Measurements from ENCODE around the gene GPBAR1.
A peak's percentile ranks its signal among the peaks of the same experiment; 100 is the strongest.

The GPBAR1 gene

GRCh38 chr2:218260742-218261422 is at the start of gene GPBAR1:
Gene GPBAR1 (plus strand): TSS chr2:218261015. CDS start chr2:218262725, 1,710 bp downstream.
- H3K4me3 ChIP-seq (ENCODE audit: low read length), result no peak within 1 kb of the TSS
- peaks cover 6% of the 10 kb centered on the region for H3K36me3 ChIP-seq (ENCODE audit: control insufficient read depth, insufficient read depth, low read length)
- no peaks in the 10 kb centered on the region for H3K27me3 ChIP-seq (ENCODE audit: control insufficient read depth, insufficient read depth, low read length)
- H3K9ac ChIP-seq (ENCODE audit: low read length), result peak within 1 kb of the TSS; percentile 57
- H3K9me3 ChIP-seq (ENCODE audit: control insufficient read depth, low read length), result no peaks in the 10 kb centered on the region
- H3K4me1 ChIP-seq (ENCODE audit: control insufficient read depth, insufficient read depth, low read length), result peaks cover 74% of the 10 kb centered on the region

GRCh38 chr2:218214116-218214515 is 46.7 kb upstream of the GPBAR1 start:
- Histone ChIP-seq H3K9me3 (ENCODE audit: control insufficient read depth, low read length) (no peaks in the 10 kb centered on the region), H3K36me3 (ENCODE audit: control insufficient read depth, insufficient read depth, low read length) (no peaks in the 10 kb centered on the region), H3K9ac (ENCODE audit: low read length) (no peak overlapping the region), H3K4me1 (ENCODE audit: control insufficient read depth, insufficient read depth, low read length) (peaks cover 14% of the 10 kb centered on the region), H3K4me3 (ENCODE audit: low read length) (no peak overlapping the region), H3K27me3 (ENCODE audit: control insufficient read depth, insufficient read depth, low read length) (no peaks in the 10 kb centered on the region)

DNA sequence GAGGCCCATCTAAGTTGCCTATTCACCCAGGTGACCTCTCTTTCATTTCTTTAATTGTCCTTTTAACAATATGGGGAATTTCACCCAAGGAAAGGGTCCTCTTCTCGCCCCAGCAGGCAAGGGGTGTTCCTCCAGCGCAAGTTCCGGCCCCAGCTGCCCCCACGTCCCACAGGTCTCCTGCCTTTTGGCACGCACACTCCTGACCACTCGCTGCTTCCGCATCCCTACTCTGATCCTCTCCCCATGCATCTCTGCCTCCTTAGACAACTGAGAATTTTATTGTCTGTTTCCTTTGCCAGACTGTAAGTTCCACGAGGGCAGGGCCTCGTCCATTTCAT is 44.5 kb upstream of the GPBAR1 start:
- peak overlapping the region; percentile 93 for H3K4me3 ChIP-seq (ENCODE audit: low read length)
- no peaks in the 10 kb centered on the region for H3K36me3 ChIP-seq (ENCODE audit: control insufficient read depth, insufficient read depth, low read length)
- peaks cover 33% of the 10 kb centered on the region for H3K4me1 ChIP-seq (ENCODE audit: control insufficient read depth, insufficient read depth, low read length)
- H3K9me3 ChIP-seq (ENCODE audit: control insufficient read depth, low read length), result no peaks in the 10 kb centered on the region
- H3K9ac ChIP-seq (ENCODE audit: low read length), result peak overlapping the region; percentile 96
- H3K27me3 ChIP-seq (ENCODE audit: control insufficient read depth, insufficient read depth, low read length), result no peaks in the 10 kb centered on the region

DNA sequence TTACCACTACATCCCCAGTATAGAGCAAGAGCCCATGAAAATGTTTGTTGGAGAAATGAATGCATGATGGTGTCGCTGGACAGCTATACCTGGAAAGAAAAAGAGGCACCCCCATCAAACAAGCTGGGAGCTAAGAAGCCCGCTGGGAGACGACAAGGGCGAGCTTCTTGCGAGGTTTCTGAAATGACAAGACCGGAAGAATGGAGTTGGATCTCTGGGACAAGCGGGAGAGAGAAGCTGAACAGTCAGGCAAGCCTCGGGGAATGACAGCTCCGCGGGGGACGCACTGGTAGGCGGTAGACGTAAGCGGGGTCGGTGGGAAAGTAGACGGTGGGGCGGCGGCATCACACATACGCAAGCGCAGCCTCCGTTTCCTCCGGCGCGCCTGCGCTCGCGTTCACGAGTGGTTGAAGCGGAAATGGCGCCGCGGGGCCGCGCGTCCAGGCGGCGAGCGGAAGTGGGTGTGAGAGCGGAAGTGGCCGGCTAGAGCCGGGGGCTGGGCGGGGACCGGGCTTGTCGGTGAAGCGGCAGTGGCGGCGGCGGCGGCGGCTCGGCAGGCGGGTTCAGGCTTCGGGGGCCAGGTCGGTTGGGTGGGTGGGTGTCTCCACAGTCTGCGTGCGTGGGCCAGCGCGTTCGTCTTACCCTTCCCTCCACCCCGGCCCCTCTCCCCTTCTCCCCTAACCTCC is 44.0 kb upstream of the GPBAR1 start, which contains the start of gene ARPC2:
TSS of gene ARPC2 (plus strand) at position 516 of the 686 bp plus-strand sequence. CDS start 282 bp downstream, outside the sequence.
- Histone ChIP-seq H3K27me3 (ENCODE audit: control insufficient read depth, insufficient read depth, low read length) (no peaks in the 10 kb centered on the region), H3K9me3 (ENCODE audit: control insufficient read depth, low read length) (no peaks in the 10 kb centered on the region), H3K36me3 (ENCODE audit: control insufficient read depth, insufficient read depth, low read length) (no peaks in the 10 kb centered on the region), H3K4me3 (ENCODE audit: low read length) (peak within 1 kb of the TSS; percentile 93), H3K9ac (ENCODE audit: low read length) (peak within 1 kb of the TSS; percentile 97), H3K4me1 (ENCODE audit: control insufficient read depth, insufficient read depth, low read length) (peaks cover 35% of the 10 kb centered on the region)

DNA sequence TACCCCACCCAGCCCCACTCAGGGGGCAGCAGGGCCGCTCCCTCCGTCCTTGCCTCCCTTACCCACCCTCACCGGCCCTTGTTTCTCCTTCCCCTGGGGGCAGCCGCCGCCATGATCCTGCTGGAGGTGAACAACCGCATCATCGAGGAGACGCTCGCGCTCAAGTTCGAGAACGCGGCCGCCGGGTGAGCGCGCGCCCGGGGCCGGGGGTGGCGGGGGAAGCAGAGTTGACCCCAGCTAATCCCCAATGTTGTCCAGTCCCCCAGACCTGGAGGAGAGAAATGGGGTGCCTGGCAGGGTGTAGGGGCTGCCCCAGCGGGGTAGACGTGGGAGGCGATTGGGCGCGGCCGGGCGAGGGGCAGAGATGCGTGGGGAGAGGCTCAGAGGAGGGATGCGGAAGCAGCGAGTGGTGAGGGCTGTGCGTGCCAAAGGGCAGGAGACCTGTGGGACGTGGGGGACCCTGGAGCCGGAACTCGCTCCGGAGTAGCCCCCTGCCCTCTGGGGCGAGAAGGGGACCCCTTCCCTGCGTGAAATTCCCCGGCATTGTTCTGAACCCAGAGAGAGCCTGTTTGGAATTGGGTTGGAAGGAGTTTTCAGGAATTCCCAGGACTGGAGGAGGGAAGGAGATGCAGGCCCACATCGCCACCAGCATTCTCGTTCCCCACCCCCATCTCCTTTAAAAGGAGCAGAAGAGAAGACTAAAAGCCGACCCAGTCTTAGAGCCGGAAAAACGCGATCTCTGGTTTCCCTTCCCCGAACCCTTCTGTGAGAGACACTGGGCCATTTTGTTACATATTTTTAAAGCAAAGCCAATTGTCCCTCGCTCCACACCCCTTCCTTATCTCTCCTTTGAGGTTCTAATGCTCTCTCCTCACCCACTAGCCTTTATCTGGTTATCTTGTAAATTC is 43.2 kb upstream of the GPBAR1 start:
- Histone ChIP-seq H3K36me3 (ENCODE audit: control insufficient read depth, insufficient read depth, low read length) (no peaks in the 10 kb centered on the region), H3K4me1 (ENCODE audit: control insufficient read depth, insufficient read depth, low read length) (peaks cover 43% of the 10 kb centered on the region), H3K27me3 (ENCODE audit: control insufficient read depth, insufficient read depth, low read length) (no peaks in the 10 kb centered on the region), H3K4me3 (ENCODE audit: low read length) (peak overlapping the region; percentile 67), H3K9ac (ENCODE audit: low read length) (peak overlapping the region; percentile 97), H3K9me3 (ENCODE audit: control insufficient read depth, low read length) (no peaks in the 10 kb centered on the region)

DNA sequence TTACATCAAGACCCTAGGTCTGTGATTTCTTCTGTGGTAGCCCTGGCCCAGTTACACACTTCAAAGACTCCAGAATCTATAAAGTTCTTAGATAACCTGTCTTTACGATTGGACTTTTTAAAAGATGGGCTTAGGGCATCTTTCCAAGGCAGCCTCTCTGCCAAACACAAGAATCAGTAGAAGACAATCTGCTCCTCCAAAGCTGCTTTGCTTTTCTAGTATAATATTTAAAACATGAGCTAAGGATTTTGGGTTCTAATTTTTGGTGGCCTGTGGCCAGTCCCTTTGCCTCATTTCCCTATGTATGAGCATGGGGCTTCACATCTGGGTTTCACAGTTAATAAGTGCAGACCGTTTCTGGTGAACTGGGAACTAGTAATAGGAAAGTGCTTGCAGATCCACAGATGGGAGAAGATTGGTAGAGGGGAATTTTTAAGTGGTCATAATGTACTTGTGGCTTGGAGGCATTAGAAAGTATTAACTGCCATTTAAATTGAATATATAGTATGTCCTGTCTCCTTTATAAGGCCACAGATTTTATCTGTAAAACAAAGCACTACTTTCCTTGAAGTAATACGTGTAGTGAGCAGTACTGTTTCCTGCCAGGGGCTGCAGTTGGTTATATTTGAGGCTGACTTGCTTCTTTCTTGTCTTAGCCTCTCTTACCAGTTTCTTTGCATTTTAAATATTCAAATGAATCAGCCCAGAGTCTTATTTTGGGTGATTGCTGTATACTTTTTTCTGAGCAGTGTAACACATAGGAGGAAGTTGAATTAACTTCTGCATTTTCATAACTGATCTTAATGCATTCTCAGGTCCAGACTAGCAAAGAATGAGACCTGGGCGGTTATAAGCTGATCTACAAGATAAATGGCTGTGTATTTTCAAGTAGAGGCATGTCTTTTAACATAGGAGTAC is 42.3 kb upstream of the GPBAR1 start:
- H3K4me3 ChIP-seq (ENCODE audit: low read length), result peak overlapping the region; percentile 67
- H3K9ac ChIP-seq (ENCODE audit: low read length), result peak overlapping the region; percentile 97
- H3K9me3 ChIP-seq (ENCODE audit: control insufficient read depth, low read length), result no peaks in the 10 kb centered on the region
- H3K36me3 ChIP-seq (ENCODE audit: control insufficient read depth, insufficient read depth, low read length), result peaks cover under 1% of the 10 kb centered on the region
- peaks cover 52% of the 10 kb centered on the region for H3K4me1 ChIP-seq (ENCODE audit: control insufficient read depth, insufficient read depth, low read length)
- H3K27me3 ChIP-seq (ENCODE audit: control insufficient read depth, insufficient read depth, low read length), result no peaks in the 10 kb centered on the region

GRCh38 chr2:218219934-218220333 is 40.9 kb upstream of the GPBAR1 start:
- H3K9me3 ChIP-seq (ENCODE audit: control insufficient read depth, low read length), result no peaks in the 10 kb centered on the region
- peak overlapping the region; percentile 13 for H3K9ac ChIP-seq (ENCODE audit: low read length)
- H3K4me3 ChIP-seq (ENCODE audit: low read length), result no peak overlapping the region
- H3K36me3 ChIP-seq (ENCODE audit: control insufficient read depth, insufficient read depth, low read length), result peaks cover 7% of the 10 kb centered on the region
- H3K27me3 ChIP-seq (ENCODE audit: control insufficient read depth, insufficient read depth, low read length), result no peaks in the 10 kb centered on the region
- H3K4me1 ChIP-seq (ENCODE audit: control insufficient read depth, insufficient read depth, low read length), result peaks cover 57% of the 10 kb centered on the region

- H3K4me1 ChIP-seq (ENCODE audit: control insufficient read depth, insufficient read depth, low read length), result peaks cover 57% of the 10 kb centered on the region
- no peaks in the 10 kb centered on the region for H3K9me3 ChIP-seq (ENCODE audit: control insufficient read depth, low read length)
- H3K36me3 ChIP-seq (ENCODE audit: control insufficient read depth, insufficient read depth, low read length), result peaks cover 7% of the 10 kb centered on the region
- H3K4me3 ChIP-seq (ENCODE audit: low read length), result no peak overlapping the region
- no peaks in the 10 kb centered on the region for H3K27me3 ChIP-seq (ENCODE audit: control insufficient read depth, insufficient read depth, low read length)
- H3K9ac ChIP-seq (ENCODE audit: low read length), result no peak overlapping the region
Measured at GRCh38 chr2:218221000-218221399, 39.8 kb upstream of the GPBAR1 start.

- Histone ChIP-seq H3K36me3 (ENCODE audit: control insufficient read depth, insufficient read depth, low read length) (peaks cover 7% of the 10 kb centered on the region), H3K4me1 (ENCODE audit: control insufficient read depth, insufficient read depth, low read length) (peaks cover 50% of the 10 kb centered on the region), H3K27me3 (ENCODE audit: control insufficient read depth, insufficient read depth, low read length) (no peaks in the 10 kb centered on the region), H3K4me3 (ENCODE audit: low read length) (no peak overlapping the region), H3K9ac (ENCODE audit: low read length) (no peak overlapping the region), H3K9me3 (ENCODE audit: control insufficient read depth, low read length) (no peaks in the 10 kb centered on the region)
Measured at GRCh38 chr2:218223046-218223445, 37.8 kb upstream of the GPBAR1 start.

DNA sequence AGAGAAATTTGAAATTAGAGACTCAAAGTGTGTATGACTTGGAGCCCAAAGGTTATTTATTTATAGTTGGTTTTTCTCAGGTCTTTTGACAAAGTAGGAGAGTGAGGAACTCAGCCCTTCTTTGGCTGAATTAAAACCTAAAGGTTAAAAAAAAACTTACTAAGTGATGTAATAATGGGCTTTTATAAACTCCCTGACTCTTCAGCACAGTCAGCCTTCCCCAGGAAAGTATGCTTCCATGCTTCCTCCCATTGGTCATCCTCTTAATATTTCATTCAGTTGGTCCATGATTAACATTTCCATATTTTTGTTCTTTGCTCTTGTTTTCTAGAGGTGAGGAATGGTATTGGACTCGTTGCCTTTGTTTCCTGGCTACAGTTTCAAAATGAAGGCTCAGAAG is 36.6 kb upstream of the GPBAR1 start:
- H3K4me1 ChIP-seq (ENCODE audit: control insufficient read depth, insufficient read depth, low read length), result peaks cover 46% of the 10 kb centered on the region
- H3K9ac ChIP-seq (ENCODE audit: low read length), result no peak overlapping the region
- no peaks in the 10 kb centered on the region for H3K9me3 ChIP-seq (ENCODE audit: control insufficient read depth, low read length)
- H3K36me3 ChIP-seq (ENCODE audit: control insufficient read depth, insufficient read depth, low read length), result peaks cover 7% of the 10 kb centered on the region
- H3K27me3 ChIP-seq (ENCODE audit: control insufficient read depth, insufficient read depth, low read length), result no peaks in the 10 kb centered on the region
- H3K4me3 ChIP-seq (ENCODE audit: low read length), result no peak overlapping the region

- Histone ChIP-seq H3K9me3 (ENCODE audit: control insufficient read depth, low read length) (no peaks in the 10 kb centered on the region), H3K9ac (ENCODE audit: low read length) (no peak overlapping the region), H3K36me3 (ENCODE audit: control insufficient read depth, insufficient read depth, low read length) (peaks cover 12% of the 10 kb centered on the region), H3K4me3 (ENCODE audit: low read length) (no peak overlapping the region), H3K27me3 (ENCODE audit: control insufficient read depth, insufficient read depth, low read length) (no peaks in the 10 kb centered on the region), H3K4me1 (ENCODE audit: control insufficient read depth, insufficient read depth, low read length) (peaks cover 41% of the 10 kb centered on the region)
Measured at GRCh38 chr2:218226903-218227302, 33.9 kb upstream of the GPBAR1 start.

Data from mucosa of stomach (tissue), 1 donor.